ENCODE measurements around the gene RPL22L1. TPM values are rescaled to one million over a fixed set of nuclear protein-coding genes. Genes with fewer than 3 reads are reported as not detected.

The RPL22L1 gene
- total RNA-seq, 4 donors from 2014 or later, result 23.1 to 169 (median 97.7) TPM

GRCh38 chr3:170864525-170865208 is 5.3 kb downstream of the RPL22L1 start:
- Histone ChIP-seq H3K9me3 (no peaks in the 10 kb centered on the region), H3K4me1 (peaks cover 23% of the 10 kb centered on the region), H3K27ac (no peak overlapping the region), H3K4me3 (no peak overlapping the region), H3K36me3 (peaks cover 35% of the 10 kb centered on the region), H3K27me3 (no peaks in the 10 kb centered on the region)
- DNase-seq (ENCODE audit: low spot score in 2 of 2), result no peak
- 85% methylated on average over 6 of the region's 6 CpGs for WGBS
- TF ChIP-seq EP300 (IDR thresholded peaks at IDR 0.05) (no peak), POLR2A (IDR thresholded peaks at IDR 0.05) (no peak), CTCF (IDR thresholded peaks at IDR 0.05) (no peak), POLR2AphosphoS5 (IDR thresholded peaks at IDR 0.05) (no peak)

- peaks cover 35% of the 10 kb centered on the region for H3K36me3 ChIP-seq
- H3K4me1 ChIP-seq, result peaks cover 18% of the 10 kb centered on the region
- H3K9me3 ChIP-seq, result no peaks in the 10 kb centered on the region
- no peaks in the 10 kb centered on the region for H3K27me3 ChIP-seq
- no peak for DNase-seq (ENCODE audit: low spot score in 2 of 2)
- TF ChIP-seq CTCF (IDR thresholded peaks at IDR 0.05) (no peak), POLR2AphosphoS5 (IDR thresholded peaks at IDR 0.05) (no peak), POLR2A (IDR thresholded peaks at IDR 0.05) (no peak), EP300 (IDR thresholded peaks at IDR 0.05) (no peak)
- H3K27ac ChIP-seq, result no peak overlapping the region
- WGBS, result 83% methylated on average over 4 of the region's 4 CpGs
- no peak overlapping the region for H3K4me3 ChIP-seq
These were observed 6.2 kb downstream of the RPL22L1 start for GRCh38 chr3:170863816-170864215.

- H3K36me3 ChIP-seq, result peaks cover 33% of the 10 kb centered on the region
- H3K9me3 ChIP-seq, result no peaks in the 10 kb centered on the region
- no peak for DNase-seq (ENCODE audit: low spot score in 2 of 2)
- H3K27ac ChIP-seq, result no peak overlapping the region
- TF ChIP-seq CTCF (IDR thresholded peaks at IDR 0.05), result no peak
- no peak for TF ChIP-seq POLR2AphosphoS5 (IDR thresholded peaks at IDR 0.05)
- no peak for TF ChIP-seq POLR2A (IDR thresholded peaks at IDR 0.05)
- no peak for TF ChIP-seq EP300 (IDR thresholded peaks at IDR 0.05)
- 62% methylated on average over 10 of the region's 10 CpGs for WGBS
- no peak overlapping the region for H3K4me3 ChIP-seq
- H3K4me1 ChIP-seq, result peaks cover 7% of the 10 kb centered on the region
- H3K27me3 ChIP-seq, result no peaks in the 10 kb centered on the region
These were observed 7.2 kb downstream of the RPL22L1 start for GRCh38 chr3:170862618-170863374.

- no peaks in the 10 kb centered on the region for H3K27me3 ChIP-seq
- H3K36me3 ChIP-seq, result no peaks in the 10 kb centered on the region
- no peaks in the 10 kb centered on the region for H3K4me1 ChIP-seq
- H3K27ac ChIP-seq, result no peak overlapping the region
- WGBS, result 84% methylated on average over 5 of the region's 5 CpGs
- TF ChIP-seq CTCF (IDR thresholded peaks at IDR 0.05), result no peak
- TF ChIP-seq POLR2AphosphoS5 (IDR thresholded peaks at IDR 0.05), result no peak
- TF ChIP-seq EP300 (IDR thresholded peaks at IDR 0.05), result no peak
- TF ChIP-seq POLR2A (IDR thresholded peaks at IDR 0.05), result no peak
- no peak for DNase-seq (ENCODE audit: low spot score in 2 of 2)
- H3K9me3 ChIP-seq, result no peaks in the 10 kb centered on the region
- no peak overlapping the region for H3K4me3 ChIP-seq
These were observed 11.4 kb downstream of the RPL22L1 start for GRCh38 chr3:170858599-170858998.

- no peak overlapping the region for H3K4me3 ChIP-seq
- WGBS, result 63% methylated on average over 4 of the region's 4 CpGs
- no peaks in the 10 kb centered on the region for H3K4me1 ChIP-seq
- TF ChIP-seq EP300 (IDR thresholded peaks at IDR 0.05) (no peak), POLR2A (IDR thresholded peaks at IDR 0.05) (no peak), CTCF (IDR thresholded peaks at IDR 0.05) (no peak), POLR2AphosphoS5 (IDR thresholded peaks at IDR 0.05) (no peak)
- H3K36me3 ChIP-seq, result no peaks in the 10 kb centered on the region
- no peaks in the 10 kb centered on the region for H3K27me3 ChIP-seq
- no peaks in the 10 kb centered on the region for H3K9me3 ChIP-seq
- H3K27ac ChIP-seq, result no peak overlapping the region
- DNase-seq (ENCODE audit: low spot score in 2 of 2), result no peak
These were observed 17.7 kb downstream of the RPL22L1 start for GRCh38 chr3:170852324-170852723.

Data from suprapubic skin (tissue), 4 donors.